GM10248 (cell line): Measurements from ENCODE around the gene DLG2.
"Not testable (repeated sequence)": the region's sequence is repeated elsewhere in the genome, so short reads cannot be mapped to it uniquely, and the experiment has no call there.

Experiments
- CTCF ChIA-PET: fragments of 300-600 bp; sonication (Branson Sonifier 250); formaldehyde crosslinking; extraction: SDS; loops from one replicate; lab custom pipeline; 2021; ENCODE audit warnings: antibody characterized with exemption; lab: Yijun Ruan, JAX
- POLR2A ChIA-PET: fragments of 350-650 bp; sonication (Branson Sonifier 250); formaldehyde crosslinking; extraction: SDS; loops from one replicate; lab custom pipeline; 2020; ENCODE audit warnings: antibody characterized with exemption; lab: Yijun Ruan, JAX
- DNase-seq: peaks from one replicate; pipeline ENCODE4 v3.0.0; 2012; ENCODE audit errors: extremely low spot score
- CTCF ChIP-seq: IDR thresholded peaks from 2 replicates; pipeline ENCODE4 v1.5.1; 2012; ENCODE audit warnings: mild to moderate bottlenecking, low read depth; ENCODE audit errors: extremely low read depth, missing control alignments, control extremely low read depth

Gene DLG2

GRCh38 chr11:85407648-85408047, 219.5 kb downstream of the DLG2 start:
- no peak for DNase-seq
- TF ChIP-seq CTCF, result no peak
- POLR2A ChIA-PET, result no interaction called here
- CTCF ChIA-PET, result no interaction called here

GRCh38 chr11:85406841-85407240, 220.3 kb downstream of the DLG2 start:
- TF ChIP-seq CTCF, result no peak
- POLR2A ChIA-PET, result no interaction called here
- no peak for DNase-seq
- CTCF ChIA-PET, result no interaction called here

- no peak for TF ChIP-seq CTCF
- CTCF ChIA-PET, result no interaction called here
- POLR2A ChIA-PET, result no interaction called here
- no peak for DNase-seq
Observed at GRCh38 chr11:85406316-85406715, 220.8 kb downstream of the DLG2 start.

GRCh38 chr11:85395515-85396055, 231.6 kb downstream of the DLG2 start:
- CTCF ChIA-PET, result interaction anchor here (1.2 kb wide), 1 partner anchor 8 kb away, joined by 3 read pairs; no protein-coding TSS in a partner anchor
- DNase-seq, result not testable (repeated sequence)

GRCh38 chr11:85394283-85394682, 232.9 kb downstream of the DLG2 start:
- no peak for TF ChIP-seq CTCF
- ChIA-PET POLR2A (no interaction called here), CTCF (no interaction called here)
- no peak for DNase-seq

More at GRCh38 chr11:85395515-85396055, 231.6 kb downstream of the DLG2 start:
- POLR2A ChIA-PET, result not testable (repeated sequence)

GRCh38 chr11:85391141-85391540, 236.0 kb downstream of the DLG2 start:
- DNase-seq, result no peak
- ChIA-PET POLR2A (no interaction called here), CTCF (no interaction called here)
- TF ChIP-seq CTCF, result no peak

GRCh38 chr11:85385547-85385946, 241.6 kb downstream of the DLG2 start:
- ChIA-PET CTCF (no interaction called here), POLR2A (no interaction called here)
- TF ChIP-seq CTCF, result no peak
- DNase-seq, result no peak
